Glutamatergic neuron (in vitro differentiated cells): Measurements from ENCODE around the gene NDUFB2. TPM values are rescaled to one million over a fixed set of nuclear protein-coding genes. Genes with fewer than 3 reads are reported as not detected.
"Not testable (repeated sequence)": the region's sequence is repeated elsewhere in the genome, so short reads cannot be mapped to it uniquely, and the experiment has no call there.

ENCODE experiments used
- DNase-seq: peaks from one replicate; pipeline ENCODE4 v3.0.0; 2022
- H3K27ac Mint-ChIP-seq: one replicate; pipeline ENCODE4 v1.8.0; 2020; ENCODE audit warnings: mild to moderate bottlenecking, mixed read lengths, inconsistent platforms; ENCODE audit not compliant: unreplicated experiment
- H3K27me3 Mint-ChIP-seq: one replicate; pipeline ENCODE4 v1.8.0; 2020; ENCODE audit warnings: mild to moderate bottlenecking, moderate library complexity, mixed read lengths, inconsistent platforms; ENCODE audit not compliant: unreplicated experiment
- H3K36me3 Mint-ChIP-seq: one replicate; pipeline ENCODE4 v1.8.0; 2020; ENCODE audit warnings: mild to moderate bottlenecking, mixed read lengths, inconsistent platforms; ENCODE audit not compliant: unreplicated experiment
- H3K4me1 Mint-ChIP-seq: one replicate; pipeline ENCODE4 v1.8.0; 2020; ENCODE audit warnings: mild to moderate bottlenecking, low read depth, mixed read lengths, inconsistent platforms; ENCODE audit not compliant: unreplicated experiment
- H3K4me3 Mint-ChIP-seq: one replicate; pipeline ENCODE4 v1.8.0; 2020; ENCODE audit warnings: mild to moderate bottlenecking, mixed read lengths, inconsistent platforms; ENCODE audit not compliant: unreplicated experiment
- H3K9me3 Mint-ChIP-seq: one replicate; pipeline ENCODE4 v1.8.0; 2020; ENCODE audit warnings: mild to moderate bottlenecking, moderate library complexity, mixed read lengths, inconsistent platforms; ENCODE audit not compliant: unreplicated experiment
- CTCF ChIP-seq: fragments of 200-600 bp; sonication (generic); IDR thresholded peaks from one replicate; pipeline ENCODE4 v1.5.0; 2021; ENCODE audit not compliant: partially characterized antibody, unreplicated experiment
- total RNA-seq: library from RNA; stranded (reverse); fragmentation: NEBNext Ultra II Directional; extraction: Animal tissue kit (Norgen Biotek cat#: 25700); gene quantifications from one replicate; pipeline ENCODE4 v1.2.1, GENCODE V29; 2021; ENCODE audit not compliant: unreplicated experiment

NDUFB2 gene
- total RNA-seq, 1 donor from 2014 or later, result 127 TPM

GRCh38 chr7:140667476-140667875 lies 29.0 kb upstream of the NDUFB2 start:
- Mint-ChIP-seq H3K4me3 (no peak overlapping the region), H3K9me3 (no peaks in the 10 kb centered on the region), H3K4me1 (peaks cover 2% of the 10 kb centered on the region), H3K36me3 (no peaks in the 10 kb centered on the region), H3K27me3 (no peaks in the 10 kb centered on the region), H3K27ac (no peak overlapping the region)
- DNase-seq, result no peak
- no peak for TF ChIP-seq CTCF

GRCh38 chr7:140668641-140669040 lies 27.9 kb upstream of the NDUFB2 start:
- Mint-ChIP-seq H3K4me3 (no peak overlapping the region), H3K4me1 (peaks cover 2% of the 10 kb centered on the region), H3K27ac (no peak overlapping the region), H3K9me3 (no peaks in the 10 kb centered on the region), H3K36me3 (no peaks in the 10 kb centered on the region), H3K27me3 (peaks cover 2% of the 10 kb centered on the region)
- DNase-seq, result no peak
- TF ChIP-seq CTCF, result no peak

- Mint-ChIP-seq H3K4me3 (no peak overlapping the region), H3K9me3 (peaks cover 4% of the 10 kb centered on the region), H3K27me3 (peaks cover 2% of the 10 kb centered on the region), H3K4me1 (peaks cover 2% of the 10 kb centered on the region), H3K36me3 (no peaks in the 10 kb centered on the region), H3K27ac (no peak overlapping the region)
- no peak for DNase-seq
- no peak for TF ChIP-seq CTCF
Measured at GRCh38 chr7:140669352-140669751, 27.2 kb upstream of the NDUFB2 start.

GRCh38 chr7:140669862-140670261 lies 26.6 kb upstream of the NDUFB2 start:
- not testable (repeated sequence) for H3K9me3 Mint-ChIP-seq, DNase-seq, H3K36me3 Mint-ChIP-seq, H3K4me1 Mint-ChIP-seq, H3K27ac Mint-ChIP-seq, H3K4me3 Mint-ChIP-seq, H3K27me3 Mint-ChIP-seq

GRCh38 chr7:140670343-140670935 lies 26.1 kb upstream of the NDUFB2 start:
- TF ChIP-seq CTCF, result no peak
- H3K27me3 Mint-ChIP-seq, result peaks cover 2% of the 10 kb centered on the region
- H3K27ac Mint-ChIP-seq, result no peak overlapping the region
- peaks cover 3% of the 10 kb centered on the region for H3K4me1 Mint-ChIP-seq
- peaks cover 4% of the 10 kb centered on the region for H3K9me3 Mint-ChIP-seq
- H3K4me3 Mint-ChIP-seq, result no peak overlapping the region
- DNase-seq, result no peak
- no peaks in the 10 kb centered on the region for H3K36me3 Mint-ChIP-seq
